Keratinocyte (primary cell): Measurements from ENCODE around the gene CCDC127. TPM values are rescaled to one million over a fixed set of nuclear protein-coding genes. Genes with fewer than 3 reads are reported as not detected.

Experiments used
- DNase-seq: peaks from one replicate; pipeline ENCODE4 v3.0.0-alpha.2; 2011; ENCODE audit warnings: low read depth, missing footprints, low spot score
- FAIRE-seq: peaks from 2 replicates; lab custom pipeline; 2011; peaks lifted over from hg19 to GRCh38; lab: Jason Lieb, UNC
- H2AFZ ChIP-seq: 2 replicates; pipeline ENCODE4 v1.6.0; 2012; ENCODE audit warnings: low read length, control low read depth, inconsistent platforms; ENCODE audit not compliant: control insufficient read depth
- H3K27ac ChIP-seq: 2 replicates; pipeline ENCODE4 v1.5.1; 2011; ENCODE audit warnings: low read length; ENCODE audit not compliant: control insufficient read depth, insufficient read depth
- H3K27me3 ChIP-seq: 3 replicates; pipeline ENCODE4 v1.6.0; 2011; ENCODE audit warnings: low read length; ENCODE audit not compliant: control insufficient read depth, insufficient read depth; ENCODE audit errors: extremely low read depth
- H3K36me3 ChIP-seq, 2 experiments: 2 replicates in 1 of 2; 3 replicates in 1 of 2; pipeline ENCODE4 v1.5.1; 2011; ENCODE audit warnings: low read length in 2 of 2, mild to moderate bottlenecking in 1 of 2; ENCODE audit not compliant: control insufficient read depth in 2 of 2, insufficient read depth in 2 of 2; ENCODE audit errors: extremely low read depth in 1 of 2
- H3K4me1 ChIP-seq: 3 replicates; pipeline ENCODE4 v1.5.1; 2011; ENCODE audit warnings: low read length; ENCODE audit not compliant: control insufficient read depth, insufficient read depth; ENCODE audit errors: extremely low read depth
- H3K4me2 ChIP-seq: 3 replicates; pipeline ENCODE4 v1.6.0; 2011; ENCODE audit warnings: low read depth, low read length; ENCODE audit not compliant: control insufficient read depth, insufficient read depth; ENCODE audit errors: extremely low read depth
- H3K4me3 ChIP-seq, 3 experiments: fragments of 200-600 bp in 1 of 3; sonication (generic) in 1 of 3; 2 replicates in 2 of 3; 3 replicates in 1 of 3; pipeline ENCODE4 v1.5.1; 2011 to 2016; ENCODE audit warnings: low read length in 3 of 3, mild to moderate bottlenecking in 3 of 3, control low read depth in 2 of 3, inconsistent platforms in 1 of 3, low read depth in 1 of 3, mixed read lengths in 1 of 3, mixed run types in 1 of 3, moderate library complexity in 1 of 3; ENCODE audit not compliant: control insufficient read depth in 2 of 3, insufficient read depth in 2 of 3; ENCODE audit errors: extremely low read depth in 1 of 3
- H3K79me2 ChIP-seq: 2 replicates; pipeline ENCODE4 v1.6.0; 2012; ENCODE audit warnings: low read length; ENCODE audit not compliant: control insufficient read depth, insufficient read depth
- H3K9ac ChIP-seq: 3 replicates; pipeline ENCODE4 v1.6.0; 2011; ENCODE audit warnings: low read length; ENCODE audit not compliant: control insufficient read depth, insufficient read depth; ENCODE audit errors: extremely low read depth
- H3K9me1 ChIP-seq: 3 replicates; pipeline ENCODE4 v1.6.0; 2011; ENCODE audit warnings: low read length; ENCODE audit not compliant: control insufficient read depth, insufficient read depth; ENCODE audit errors: extremely low read depth
- H3K9me3 ChIP-seq: 2 replicates; pipeline ENCODE4 v1.5.1; 2012; ENCODE audit warnings: low read depth, low read length; ENCODE audit not compliant: control insufficient read depth
- H4K20me1 ChIP-seq: 3 replicates; pipeline ENCODE4 v1.6.0; 2011; ENCODE audit warnings: low read length; ENCODE audit not compliant: control insufficient read depth, insufficient read depth; ENCODE audit errors: extremely low read depth
- EZH2 ChIP-seq: IDR thresholded peaks from one replicate; pipeline ENCODE4 v1.6.1; 2012; ENCODE audit warnings: inconsistent platforms, mild to moderate bottlenecking, low read length, moderate library complexity
- dilution Hi-C: fragments of 300-500 bp; cut with MboI; formaldehyde crosslinking; loops from one replicate; pipeline ENCODE4 v1.7.0; 2020; ENCODE audit warnings: low sequenced_read_pairs; ENCODE audit not compliant: extremely low pct_ligation_motif_present
- polyA plus RNA-seq, 5 experiments: library from polyadenylated mRNA; depleted of rRNA in 3 of 5; stranded (reverse) in 3 of 5; stranded (forward) in 1 of 5; unstranded in 1 of 5; fragments of >200 nt; gene quantifications; 1 replicate in 1 of 5; 2 replicates in 3 of 5; 3 replicates in 1 of 5; pipeline versions ENCODE4 v1.2.1 to v1.2.3, GENCODE V29; 2011 to 2012; ENCODE audit warnings: missing spikeins in 2 of 5, low read depth in 1 of 5, low replicate concordance in 1 of 5
- TF ChIP-seq, protein P1 (sequence below), 3 experiments: IDR thresholded peaks in 1 of 3; conservative IDR thresholded peaks in 1 of 3; optimal IDR thresholded peaks in 1 of 3; 2 replicates in 2 of 3; 3 replicates in 1 of 3; pipeline versions ENCODE3 to v1.5.1; 2011; ENCODE audit warnings: low read length in 3 of 3, mild to moderate bottlenecking in 3 of 3, moderate library complexity in 2 of 3, control low read depth in 1 of 3, inconsistent platforms in 1 of 3; ENCODE audit not compliant: insufficient read depth in 2 of 3; ENCODE audit errors: extremely low read depth in 1 of 3

CCDC127 gene
- polyA plus RNA-seq, 1 donor (not counting 4 experiments of a cell fraction or from before 2014, with no cell fraction given), result 4.9 TPM

DNA sequence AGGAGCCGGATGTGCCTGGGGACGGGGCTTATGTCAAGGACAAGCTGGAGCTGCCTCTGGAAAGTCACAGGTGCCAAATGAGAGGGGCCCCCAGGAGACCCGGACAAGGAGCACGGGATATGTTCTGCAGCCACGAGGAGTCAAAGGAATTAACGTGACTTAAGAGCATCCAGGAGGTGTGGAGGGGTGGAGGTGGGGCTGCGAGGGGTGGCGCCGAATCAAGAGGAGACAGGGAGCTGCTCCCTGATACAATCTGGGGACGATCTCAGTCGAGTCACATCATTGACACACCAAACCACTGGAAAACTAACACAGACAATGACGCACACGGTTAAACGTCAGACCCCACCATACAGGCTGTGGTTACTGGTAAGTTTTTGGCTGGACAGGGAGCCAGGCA, 10.4 kb downstream of the CCDC127 start:
- Histone ChIP-seq H3K27ac (no peak overlapping the region), H3K79me2 (peaks cover 37% of the 10 kb centered on the region), H3K9me3 (no peaks in the 10 kb centered on the region), H2AFZ (no peak overlapping the region), H3K27me3 (no peaks in the 10 kb centered on the region), H3K9me1 (no peaks in the 10 kb centered on the region), H4K20me1 (peaks cover 6% of the 10 kb centered on the region), H3K4me1 (no peaks in the 10 kb centered on the region), H3K36me3 (peaks cover 7 to 22% of the 10 kb centered on the region in 2 experiments), H3K9ac (no peak overlapping the region), H3K4me3 (no peak overlapping the region), H3K4me2 (no peak overlapping the region)
- dilution Hi-C loops, result no loop called here
- TF ChIP-seq, protein P1, sequence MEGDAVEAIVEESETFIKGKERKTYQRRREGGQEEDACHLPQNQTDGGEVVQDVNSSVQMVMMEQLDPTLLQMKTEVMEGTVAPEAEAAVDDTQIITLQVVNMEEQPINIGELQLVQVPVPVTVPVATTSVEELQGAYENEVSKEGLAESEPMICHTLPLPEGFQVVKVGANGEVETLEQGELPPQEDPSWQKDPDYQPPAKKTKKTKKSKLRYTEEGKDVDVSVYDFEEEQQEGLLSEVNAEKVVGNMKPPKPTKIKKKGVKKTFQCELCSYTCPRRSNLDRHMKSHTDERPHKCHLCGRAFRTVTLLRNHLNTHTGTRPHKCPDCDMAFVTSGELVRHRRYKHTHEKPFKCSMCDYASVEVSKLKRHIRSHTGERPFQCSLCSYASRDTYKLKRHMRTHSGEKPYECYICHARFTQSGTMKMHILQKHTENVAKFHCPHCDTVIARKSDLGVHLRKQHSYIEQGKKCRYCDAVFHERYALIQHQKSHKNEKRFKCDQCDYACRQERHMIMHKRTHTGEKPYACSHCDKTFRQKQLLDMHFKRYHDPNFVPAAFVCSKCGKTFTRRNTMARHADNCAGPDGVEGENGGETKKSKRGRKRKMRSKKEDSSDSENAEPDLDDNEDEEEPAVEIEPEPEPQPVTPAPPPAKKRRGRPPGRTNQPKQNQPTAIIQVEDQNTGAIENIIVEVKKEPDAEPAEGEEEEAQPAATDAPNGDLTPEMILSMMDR (optimal IDR thresholded peaks at IDR 0.05 in 1 of 3, IDR thresholded peaks at IDR 0.05 in 1 of 3, conservative IDR thresholded peaks at IDR 0.05 in 1 of 3; ENCODE audit: extremely low read depth in 1 of 3, insufficient read depth in 2 of 3, low read length in 3 of 3), result no peak
- no peak for TF ChIP-seq EZH2
- DNase-seq (no peak), FAIRE-seq (no peak)

DNA sequence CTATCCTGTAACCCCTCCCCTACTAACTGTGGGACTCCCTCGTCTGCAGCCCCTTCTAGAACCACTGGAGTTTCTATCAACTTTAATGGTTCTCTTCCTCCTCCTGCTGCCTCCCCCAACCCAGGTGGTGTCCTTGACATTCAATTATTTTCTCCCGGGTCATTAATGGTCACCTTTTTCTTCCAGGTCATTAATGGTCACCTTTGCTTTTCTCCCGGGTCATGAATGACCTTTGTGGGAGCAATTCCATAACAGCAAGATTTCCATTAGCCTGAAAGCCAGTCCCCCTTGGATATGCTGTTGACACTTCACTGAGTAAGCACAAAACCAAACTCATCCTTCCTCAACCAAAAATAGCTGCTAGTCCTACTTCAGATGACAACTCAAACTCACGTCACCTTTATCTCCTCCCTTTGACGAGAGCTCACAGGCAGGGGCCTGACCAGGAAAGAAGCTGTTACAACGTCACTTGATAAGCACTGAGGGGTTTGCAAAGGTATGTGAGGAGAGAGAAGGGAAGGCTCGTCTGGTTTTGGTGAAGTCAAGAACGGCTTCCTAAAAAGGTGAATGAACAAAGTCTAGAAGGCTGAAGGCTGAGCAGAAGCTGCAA, 10.9 kb downstream of the CCDC127 start:
- peaks cover 7 to 22% of the 10 kb centered on the region in 2 experiments for H3K36me3 ChIP-seq
- peaks cover 37% of the 10 kb centered on the region for H3K79me2 ChIP-seq
- no peak overlapping the region for H3K9ac ChIP-seq
- no peak overlapping the region for H3K27ac ChIP-seq
- no peaks in the 10 kb centered on the region for H3K4me1 ChIP-seq
- TF ChIP-seq EZH2, result no peak
- TF ChIP-seq, protein P1 (optimal IDR thresholded peaks at IDR 0.05 in 1 of 3, IDR thresholded peaks at IDR 0.05 in 1 of 3, conservative IDR thresholded peaks at IDR 0.05 in 1 of 3; ENCODE audit: extremely low read depth in 1 of 3, insufficient read depth in 2 of 3, low read length in 3 of 3), result no peak
- no peaks in the 10 kb centered on the region for H3K9me1 ChIP-seq
- dilution Hi-C loops, result no loop called here
- H3K9me3 ChIP-seq, result no peaks in the 10 kb centered on the region
- H4K20me1 ChIP-seq, result peaks cover 6% of the 10 kb centered on the region
- H3K4me2 ChIP-seq, result no peak overlapping the region
- H3K4me3 ChIP-seq, result no peak overlapping the region
- H3K27me3 ChIP-seq, result no peaks in the 10 kb centered on the region
- no peak overlapping the region for H2AFZ ChIP-seq
- DNase-seq (no peak), FAIRE-seq (no peak)
